Right ventricle myocardium superior (tissue), 1 donor: Measurements from ENCODE around the gene PDCD2. TPM values are rescaled to one million over a fixed set of nuclear protein-coding genes. Genes with fewer than 3 reads are reported as not detected.

Experiments used
- total RNA-seq: library from RNA; stranded (reverse); fragmentation: NEBNext Ultra II Directional; extraction: Animal tissue kit (Norgen Biotek cat#: 25700); gene quantifications from one replicate; pipeline ENCODE4 v1.2.1, GENCODE V29; 2021
- donor health status: DM: no; HTN: yes; CAD: no; lungs with severe emphysema.

PDCD2 gene
- total RNA-seq, 1 donor from 2014 or later, result 26.2 TPM

Other genes starting within 250 kb of the PDCD2 start
- 145 TPM for gene PSMB1, start 31.3 kb downstream of the PDCD2 start, total RNA-seq
- 8.1 TPM for gene TBP, start 30.3 kb downstream of the PDCD2 start, total RNA-seq